Measurements from ENCODE around the gene CCND2.
A peak's percentile ranks its signal among the peaks of the same experiment; 100 is the strongest.

The CCND2 gene

DNA sequence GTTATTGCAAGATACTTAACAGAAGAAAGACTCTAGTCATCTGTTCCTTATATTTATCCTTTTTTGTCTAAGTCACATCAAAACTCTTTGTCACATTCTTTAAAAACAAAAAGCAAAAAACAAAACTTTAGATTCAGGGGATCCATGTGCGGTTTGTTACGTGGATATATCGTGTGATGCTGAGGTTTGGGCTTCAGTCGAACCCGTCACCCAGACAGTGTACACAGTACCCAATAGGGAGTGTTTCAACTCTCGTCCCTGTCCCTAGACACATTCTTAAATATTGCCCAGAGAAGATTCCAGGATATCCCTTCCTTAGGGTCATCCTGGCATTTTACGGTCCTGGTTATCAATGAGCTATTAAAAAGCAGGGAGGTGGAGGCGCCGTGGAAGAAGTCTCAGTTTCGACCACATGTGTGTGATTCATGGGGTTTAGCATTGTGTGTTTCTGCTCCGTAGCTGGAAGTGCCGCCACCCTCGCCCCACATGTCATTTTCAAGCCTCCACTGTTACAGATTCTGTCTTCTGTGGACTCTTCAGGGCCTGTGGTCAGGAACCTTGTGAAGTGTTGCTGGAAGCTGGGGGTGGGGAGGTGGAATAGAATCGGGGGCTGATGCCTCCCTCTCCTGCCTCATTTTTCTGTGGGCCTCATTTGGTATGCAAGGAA lies 19.9 kb downstream of the CCND2 start:
- DNase-seq: peak in 1 of 2 experiments; percentile 23

DNA sequence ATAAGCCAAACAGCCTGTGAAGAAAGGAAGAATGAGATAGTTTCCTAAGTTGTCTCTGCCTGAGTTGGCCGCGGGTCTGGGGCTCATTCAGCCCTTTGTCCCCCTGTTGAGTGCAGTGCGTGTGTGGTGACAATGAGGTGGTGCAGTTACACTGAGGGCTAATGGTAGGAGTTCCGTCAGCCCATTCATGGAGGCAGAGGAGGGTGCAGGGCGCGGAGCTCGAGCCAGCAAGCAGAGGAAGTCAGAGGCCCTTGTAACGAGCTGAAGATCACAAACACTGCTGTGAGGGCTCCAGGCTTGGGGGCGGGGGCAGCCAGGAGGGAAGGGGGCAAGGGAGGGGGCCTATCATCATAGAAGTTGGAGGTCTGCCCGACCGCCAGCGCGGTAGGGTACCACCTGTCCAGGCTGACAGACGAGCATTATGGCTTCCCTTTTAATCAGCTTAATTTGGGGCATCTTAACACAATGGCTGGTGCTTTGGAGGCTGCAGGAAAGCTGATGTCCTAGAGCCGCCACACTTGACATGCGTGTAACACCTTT lies 20.5 kb downstream of the CCND2 start:
- DNase-seq: no peak

- no peak for DNase-seq
These were observed 23.2 kb downstream of the CCND2 start for GRCh38 chr12:4296751-4297150.

DNA sequence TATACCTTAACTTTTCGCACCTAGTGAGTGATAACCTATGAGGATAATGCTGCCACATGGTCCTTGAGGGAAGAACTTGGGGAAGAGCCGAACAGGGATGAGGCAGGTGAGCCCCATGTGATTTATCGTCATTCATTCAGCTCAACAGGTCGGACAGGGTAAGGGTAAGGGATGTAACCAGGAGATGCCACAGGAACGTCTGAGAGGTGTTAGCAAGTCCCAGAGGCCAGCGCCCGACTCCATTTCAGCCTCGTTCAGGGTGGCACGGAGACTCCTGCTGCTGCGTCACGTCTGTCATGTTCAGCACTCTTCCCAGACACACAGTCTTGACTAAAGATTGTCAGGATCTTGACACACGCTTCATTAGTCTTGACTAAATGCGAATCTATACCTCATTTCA lies 24.1 kb downstream of the CCND2 start:
- DNase-seq: no peak

GRCh38 chr12:4300883-4301282 lies 27.3 kb downstream of the CCND2 start:
- no peak for DNase-seq

DNA sequence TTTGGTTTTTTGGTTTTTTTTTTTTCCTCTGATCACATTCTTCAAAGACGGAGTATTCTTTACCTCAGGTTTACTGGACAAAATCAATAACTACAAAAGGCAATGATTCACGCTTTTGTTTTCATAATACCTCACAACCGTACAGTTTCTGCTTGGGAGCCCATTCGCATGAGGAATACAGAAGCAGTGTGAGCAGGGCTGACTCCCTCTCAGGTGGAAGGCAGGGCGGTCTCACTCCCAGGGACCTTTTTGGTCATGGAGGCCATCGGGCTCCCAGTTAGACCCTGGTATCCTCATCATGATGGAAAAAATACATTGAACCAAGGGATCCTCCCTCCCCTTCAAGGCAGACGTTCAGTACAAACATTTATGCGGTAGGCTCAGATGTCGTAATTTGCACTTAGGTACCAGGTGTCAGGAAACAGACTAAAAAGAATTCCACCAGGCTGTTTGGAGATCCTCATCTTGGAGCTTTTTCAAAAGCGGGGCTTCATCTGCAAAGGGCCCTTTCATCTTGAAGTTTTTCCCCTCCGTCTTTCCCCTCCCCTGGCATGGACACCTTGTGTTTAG lies 28.5 kb downstream of the CCND2 start:
- DNase-seq: no peak

DNA sequence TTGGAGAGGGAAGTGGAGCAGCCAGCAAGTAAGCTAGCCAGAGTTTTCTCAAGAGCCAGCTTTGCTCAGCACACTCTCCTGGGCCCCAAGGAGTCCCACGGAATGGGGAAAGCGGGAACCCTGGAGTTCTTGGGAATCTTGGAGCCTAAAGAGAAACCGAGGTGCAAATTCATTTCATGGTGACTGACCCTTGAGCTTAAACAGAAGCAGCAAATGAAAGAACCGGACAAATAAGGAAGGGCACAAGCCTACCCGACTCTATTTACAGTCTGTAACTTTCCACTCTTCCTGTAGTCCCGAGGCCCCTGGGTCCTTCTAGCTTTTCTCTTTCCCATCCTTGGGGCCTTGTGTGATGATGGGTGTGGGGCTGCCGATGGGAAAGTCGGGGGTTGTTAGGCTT lies 29.3 kb downstream of the CCND2 start:
- DNase-seq: no peak

GRCh38 chr12:4303750-4304149 lies 30.2 kb downstream of the CCND2 start:
- no peak for DNase-seq

DNA sequence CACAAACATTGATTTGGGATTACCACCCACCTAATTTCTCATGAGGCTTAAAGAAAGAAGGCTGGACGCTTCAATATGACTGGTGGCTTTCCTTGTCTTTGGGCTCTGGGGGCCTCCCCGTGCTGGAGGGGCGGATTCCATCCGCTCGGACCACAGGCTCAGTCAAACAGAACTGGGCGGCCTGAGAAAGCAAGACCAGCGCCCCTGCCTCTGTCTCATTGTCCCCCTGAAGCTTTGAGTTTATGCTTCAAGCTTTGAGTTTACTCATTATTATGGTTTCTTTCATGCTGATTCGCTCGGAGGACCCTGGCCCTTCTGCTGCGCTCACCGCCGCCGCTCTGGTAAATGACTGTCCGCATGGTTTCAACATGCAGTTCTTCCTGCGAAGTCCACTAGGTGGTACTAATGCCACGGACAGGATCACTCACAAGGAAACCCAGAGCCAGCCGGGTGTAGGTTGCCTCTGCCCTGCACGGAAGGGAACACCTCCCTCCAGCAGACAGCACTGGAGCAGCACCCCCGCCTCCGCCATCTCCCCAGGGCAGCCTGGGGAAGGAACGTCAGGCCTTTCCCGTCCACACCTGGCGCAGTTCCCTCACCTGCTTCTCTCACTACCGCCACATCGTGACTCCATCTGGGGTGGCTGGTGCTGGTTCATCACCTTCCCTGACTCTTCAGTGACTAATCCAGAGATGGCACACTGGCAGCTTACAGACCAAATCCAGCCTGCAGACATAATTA lies 34.2 kb downstream of the CCND2 start:
- no peak for DNase-seq

- DNase-seq: no peak
These were observed 34.9 kb downstream of the CCND2 start for GRCh38 chr12:4308334-4308950.

DNA sequence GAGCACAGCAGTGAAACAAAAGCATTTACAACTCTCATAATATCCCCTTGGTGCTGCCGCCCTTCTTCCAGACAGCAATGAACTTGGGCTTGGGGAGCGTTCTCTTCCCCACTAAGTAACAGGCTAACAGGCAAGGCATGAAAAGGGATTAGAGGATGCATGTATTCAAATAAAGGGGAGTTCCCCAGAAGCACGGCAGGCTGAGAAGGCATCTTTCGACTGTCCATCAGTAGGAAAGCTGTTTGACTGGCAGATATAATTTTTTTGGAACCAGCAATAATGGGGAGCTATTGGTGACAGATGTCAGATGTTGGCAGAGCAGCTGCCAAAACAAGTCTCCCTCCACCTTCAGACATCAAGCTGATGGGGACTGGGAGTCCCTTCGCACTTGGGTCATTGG lies 38.2 kb downstream of the CCND2 start:
- DNase-seq: no peak

DNA sequence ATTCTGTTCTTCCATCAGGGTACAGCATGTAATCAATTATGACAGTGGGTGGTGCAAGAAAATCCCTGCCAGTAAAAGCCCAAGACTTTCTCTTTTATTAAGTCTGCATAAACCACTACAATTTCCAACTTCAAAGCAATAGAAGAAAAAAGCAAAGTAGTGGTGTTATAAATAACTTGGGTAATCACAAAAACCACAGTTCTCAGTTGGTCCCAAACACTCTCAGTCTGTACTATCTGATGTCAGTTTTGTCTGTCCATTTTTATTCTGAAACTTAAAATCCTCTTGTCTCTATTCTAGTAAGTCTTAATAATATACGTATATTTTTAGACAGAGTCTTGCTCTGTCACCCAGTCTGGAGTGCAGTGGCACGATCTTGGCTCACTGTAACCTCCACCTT lies 38.7 kb downstream of the CCND2 start:
- no peak for DNase-seq

DNA sequence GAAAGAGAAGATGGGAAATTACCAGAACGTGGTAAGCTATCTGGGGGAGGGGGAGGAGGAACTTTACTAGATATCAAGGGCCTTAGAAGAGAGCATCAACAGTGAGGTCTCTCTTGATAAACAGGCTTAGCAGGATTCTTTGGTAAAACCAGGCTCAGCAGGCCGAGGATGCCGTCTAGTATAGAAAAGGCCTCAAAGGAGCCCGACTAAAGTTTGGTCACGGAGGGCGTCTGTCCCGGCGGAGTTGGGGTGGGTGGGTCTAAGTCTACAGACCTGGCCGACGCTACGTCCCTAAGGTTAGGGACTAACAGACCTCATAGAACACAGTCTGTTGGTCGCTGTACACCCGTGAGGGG lies 46.9 kb downstream of the CCND2 start:
- no peak for DNase-seq

DNA sequence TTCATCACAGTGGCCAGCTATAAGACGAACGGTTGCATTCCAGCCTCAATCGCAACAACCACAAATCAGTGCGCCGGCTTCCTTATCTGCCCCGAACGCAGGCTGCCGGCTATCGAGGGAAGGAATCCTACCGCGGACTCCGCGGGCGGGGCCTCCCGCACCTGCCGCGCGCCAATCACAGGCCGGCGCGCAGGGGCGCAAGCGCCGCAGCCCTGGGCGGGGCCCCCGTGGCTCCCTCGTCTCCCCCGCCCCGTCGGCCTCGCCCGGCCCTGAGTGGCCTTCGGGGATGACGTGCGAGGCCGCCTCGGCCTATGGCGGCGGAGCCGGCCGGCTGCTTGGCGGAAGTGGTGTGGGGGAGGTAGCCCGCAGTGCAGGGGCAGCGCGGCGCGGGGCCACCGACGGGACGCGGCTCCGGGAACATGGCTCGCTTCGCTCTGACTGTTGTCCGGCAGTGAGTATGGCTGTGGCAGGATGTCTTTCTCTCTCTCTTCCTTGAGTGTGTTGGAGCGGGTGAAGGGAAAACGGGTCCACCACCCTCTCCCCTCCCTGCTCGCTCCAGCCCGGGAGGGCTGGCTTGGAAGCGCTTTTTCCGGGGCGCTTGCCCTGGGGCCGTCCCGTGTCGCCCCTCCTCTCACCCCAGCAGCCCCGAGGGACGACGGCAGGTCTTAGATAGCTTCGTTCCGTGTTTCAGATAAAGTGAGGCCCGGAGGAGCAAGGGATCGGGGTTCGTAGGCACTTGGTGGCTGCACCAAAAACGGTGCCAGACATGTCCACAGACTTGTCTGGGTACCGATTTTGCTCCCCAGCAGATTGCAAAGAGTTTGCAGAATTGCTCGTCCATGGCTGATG lies 47.5 kb downstream of the CCND2 start, which contains the start of gene TIGAR:
Gene TIGAR, plus strand, starts transcription at position 361 of the 849 bp plus-strand sequence. Its CDS starts 59 bp downstream, at position 420.
- DNase-seq: peak; percentile 77 to 84

- DNase-seq: no peak
These were observed 49.2 kb downstream of the CCND2 start for GRCh38 chr12:4322726-4323125.
